ENCODE measurements around the gene AOX1.

- TF ChIP-seq CTCF (IDR thresholded peaks at IDR 0.05; ENCODE audit: insufficient read depth, low read depth, low read length) (no peak), EZH2 (IDR thresholded peaks at IDR 0.05; ENCODE audit: insufficient read depth, low read length) (no peak)
Measured at GRCh38 chr2:200655918-200656580, 70.2 kb downstream of the AOX1 start.
